ENCODE results near the gene CELF5.

GRCh38 chr19:3183721-3184641 lies 40.5 kb upstream of the CELF5 start:
- TF ChIP-seq, protein P1, sequence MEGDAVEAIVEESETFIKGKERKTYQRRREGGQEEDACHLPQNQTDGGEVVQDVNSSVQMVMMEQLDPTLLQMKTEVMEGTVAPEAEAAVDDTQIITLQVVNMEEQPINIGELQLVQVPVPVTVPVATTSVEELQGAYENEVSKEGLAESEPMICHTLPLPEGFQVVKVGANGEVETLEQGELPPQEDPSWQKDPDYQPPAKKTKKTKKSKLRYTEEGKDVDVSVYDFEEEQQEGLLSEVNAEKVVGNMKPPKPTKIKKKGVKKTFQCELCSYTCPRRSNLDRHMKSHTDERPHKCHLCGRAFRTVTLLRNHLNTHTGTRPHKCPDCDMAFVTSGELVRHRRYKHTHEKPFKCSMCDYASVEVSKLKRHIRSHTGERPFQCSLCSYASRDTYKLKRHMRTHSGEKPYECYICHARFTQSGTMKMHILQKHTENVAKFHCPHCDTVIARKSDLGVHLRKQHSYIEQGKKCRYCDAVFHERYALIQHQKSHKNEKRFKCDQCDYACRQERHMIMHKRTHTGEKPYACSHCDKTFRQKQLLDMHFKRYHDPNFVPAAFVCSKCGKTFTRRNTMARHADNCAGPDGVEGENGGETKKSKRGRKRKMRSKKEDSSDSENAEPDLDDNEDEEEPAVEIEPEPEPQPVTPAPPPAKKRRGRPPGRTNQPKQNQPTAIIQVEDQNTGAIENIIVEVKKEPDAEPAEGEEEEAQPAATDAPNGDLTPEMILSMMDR (IDR thresholded peaks at IDR 0.05 in 4 of 5, conservative IDR thresholded peaks at IDR 0.05 in 1 of 5): no peak
- no peak for TF ChIP-seq POLR2A (IDR thresholded peaks at IDR 0.05)

Data from gastrocnemius medialis (tissue), 4 donors.